Measurements from ENCODE around the gene CCDC73. TPM values are rescaled to one million over a fixed set of nuclear protein-coding genes. Genes with fewer than 3 reads are reported as not detected.

Gene CCDC73
- total and polyA plus RNA-seq, 10 of the 15 experiments (the other 5 are each of a cell fraction or from before 2014, with no cell fraction given): 0.05 to 0.57 (median 0.14) TPM

DNA sequence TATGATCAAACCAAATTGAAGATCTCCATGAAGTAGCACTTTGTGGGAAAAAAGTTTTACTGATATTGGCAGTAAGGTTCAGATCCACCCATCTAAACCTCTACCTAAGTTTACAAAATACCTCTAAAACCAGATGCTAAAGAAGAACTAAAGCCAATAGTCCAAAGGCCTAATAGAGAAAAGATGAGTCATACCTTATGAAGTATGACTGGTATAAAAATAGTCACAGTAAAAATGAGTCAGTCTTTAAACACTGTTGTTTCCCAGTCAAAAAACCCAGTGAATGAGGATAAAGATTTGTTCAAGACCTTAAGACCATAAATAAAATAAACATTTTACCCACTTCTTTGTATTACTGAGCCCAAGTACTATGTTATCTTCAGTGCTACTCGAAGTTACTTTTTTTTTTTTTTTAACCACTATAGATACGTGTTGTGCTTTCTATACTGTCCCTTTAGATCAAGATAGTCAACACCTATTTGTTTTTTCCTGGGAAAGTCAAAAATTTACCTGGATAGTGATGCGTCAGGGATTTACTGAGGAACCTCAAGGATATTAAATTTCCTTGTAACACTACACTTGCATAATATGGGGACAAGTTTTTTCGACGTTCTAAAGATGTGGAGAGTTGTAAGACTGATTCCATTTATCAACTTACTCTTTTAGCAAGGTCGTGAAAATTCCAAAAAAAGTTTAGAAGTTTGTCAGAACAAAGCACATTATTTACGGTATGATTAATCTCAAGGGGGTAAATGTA lies 87.3 kb downstream of the CCDC73 start (continued):
- TF ChIP-seq ZNF687 (IDR thresholded peaks at IDR 0.05) (no peak), TCF12 (IDR thresholded peaks at IDR 0.05; ENCODE audit: low read depth, low read length) (no peak), TCF7 (IDR thresholded peaks at IDR 0.05; ENCODE audit: borderline replicate concordance) (no peak), CHD2 (IDR thresholded peaks at IDR 0.05; ENCODE audit: borderline replicate concordance, low read depth, low read length) (no peak), BCL11A (IDR thresholded peaks at IDR 0.05; ENCODE audit: low read depth, low read length) (no peak), GABPA (IDR thresholded peaks at IDR 0.05; ENCODE audit: low read depth) (no peak), SRF (IDR thresholded peaks at IDR 0.05; ENCODE audit: low read depth in 2 of 2, low read length in 2 of 2) (no peak), EED (IDR thresholded peaks at IDR 0.05; ENCODE audit: low read depth) (no peak), SMC3 (IDR thresholded peaks at IDR 0.05; ENCODE audit: borderline replicate concordance, low read length) (no peak), ZNF274 (IDR thresholded peaks at IDR 0.05; ENCODE audit: insufficient read depth, insufficient read length) (no peak), STAT1 (conservative IDR thresholded peaks at IDR 0.05) (no peak), TARDBP (IDR thresholded peaks at IDR 0.05; ENCODE audit: borderline replicate concordance) (no peak), ZZZ3 (IDR thresholded peaks at IDR 0.05; ENCODE audit: control insufficient read depth, insufficient read length, low read depth) (no peak), MYC (IDR thresholded peaks at IDR 0.05; ENCODE audit: insufficient read depth, insufficient read length, insufficient replicate concordance, low read length, severe bottlenecking) (no peak)
- TF ChIP-seq, protein P1, sequence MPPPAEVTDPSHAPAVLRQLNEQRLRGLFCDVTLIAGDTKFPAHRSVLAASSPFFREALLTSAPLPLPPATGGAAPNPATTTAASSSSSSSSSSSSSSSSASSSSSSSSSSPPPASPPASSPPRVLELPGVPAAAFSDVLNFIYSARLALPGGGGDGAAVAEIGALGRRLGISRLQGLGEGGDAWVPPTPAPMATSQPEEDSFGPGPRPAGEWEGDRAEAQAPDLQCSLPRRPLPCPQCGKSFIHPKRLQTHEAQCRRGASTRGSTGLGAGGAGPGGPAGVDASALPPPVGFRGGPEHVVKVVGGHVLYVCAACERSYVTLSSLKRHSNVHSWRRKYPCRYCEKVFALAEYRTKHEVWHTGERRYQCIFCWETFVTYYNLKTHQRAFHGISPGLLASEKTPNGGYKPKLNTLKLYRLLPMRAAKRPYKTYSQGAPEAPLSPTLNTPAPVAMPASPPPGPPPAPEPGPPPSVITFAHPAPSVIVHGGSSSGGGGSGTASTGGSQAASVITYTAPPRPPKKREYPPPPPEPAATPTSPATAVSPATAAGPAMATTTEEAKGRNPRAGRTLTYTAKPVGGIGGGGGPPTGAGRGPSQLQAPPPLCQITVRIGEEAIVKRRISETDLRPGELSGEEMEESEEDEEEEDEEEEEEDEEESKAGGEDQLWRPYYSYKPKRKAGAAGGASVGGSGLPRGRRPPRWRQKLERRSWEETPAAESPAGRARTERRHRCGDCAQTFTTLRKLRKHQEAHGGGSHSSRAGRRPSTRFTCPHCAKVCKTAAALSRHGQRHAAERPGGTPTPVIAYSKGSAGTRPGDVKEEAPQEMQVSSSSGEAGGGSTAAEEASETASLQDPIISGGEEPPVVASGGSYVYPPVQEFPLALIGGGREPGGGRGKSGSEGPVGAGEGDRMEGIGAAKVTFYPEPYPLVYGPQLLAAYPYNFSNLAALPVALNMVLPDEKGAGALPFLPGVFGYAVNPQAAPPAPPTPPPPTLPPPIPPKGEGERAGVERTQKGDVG (CRISPR knock-in tag; IDR thresholded peaks at IDR 0.05): no peak
- TF ChIP-seq, protein P2, sequence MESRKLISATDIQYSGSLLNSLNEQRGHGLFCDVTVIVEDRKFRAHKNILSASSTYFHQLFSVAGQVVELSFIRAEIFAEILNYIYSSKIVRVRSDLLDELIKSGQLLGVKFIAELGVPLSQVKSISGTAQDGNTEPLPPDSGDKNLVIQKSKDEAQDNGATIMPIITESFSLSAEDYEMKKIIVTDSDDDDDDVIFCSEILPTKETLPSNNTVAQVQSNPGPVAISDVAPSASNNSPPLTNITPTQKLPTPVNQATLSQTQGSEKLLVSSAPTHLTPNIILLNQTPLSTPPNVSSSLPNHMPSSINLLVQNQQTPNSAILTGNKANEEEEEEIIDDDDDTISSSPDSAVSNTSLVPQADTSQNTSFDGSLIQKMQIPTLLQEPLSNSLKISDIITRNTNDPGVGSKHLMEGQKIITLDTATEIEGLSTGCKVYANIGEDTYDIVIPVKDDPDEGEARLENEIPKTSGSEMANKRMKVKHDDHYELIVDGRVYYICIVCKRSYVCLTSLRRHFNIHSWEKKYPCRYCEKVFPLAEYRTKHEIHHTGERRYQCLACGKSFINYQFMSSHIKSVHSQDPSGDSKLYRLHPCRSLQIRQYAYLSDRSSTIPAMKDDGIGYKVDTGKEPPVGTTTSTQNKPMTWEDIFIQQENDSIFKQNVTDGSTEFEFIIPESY (IDR thresholded peaks at IDR 0.05): no peak
- TF ChIP-seq, protein P3, sequence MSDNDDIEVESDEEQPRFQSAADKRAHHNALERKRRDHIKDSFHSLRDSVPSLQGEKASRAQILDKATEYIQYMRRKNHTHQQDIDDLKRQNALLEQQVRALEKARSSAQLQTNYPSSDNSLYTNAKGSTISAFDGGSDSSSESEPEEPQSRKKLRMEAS (IDR thresholded peaks at IDR 0.05; ENCODE audit: low read depth, low read length): no peak
- TF ChIP-seq, protein P4, sequence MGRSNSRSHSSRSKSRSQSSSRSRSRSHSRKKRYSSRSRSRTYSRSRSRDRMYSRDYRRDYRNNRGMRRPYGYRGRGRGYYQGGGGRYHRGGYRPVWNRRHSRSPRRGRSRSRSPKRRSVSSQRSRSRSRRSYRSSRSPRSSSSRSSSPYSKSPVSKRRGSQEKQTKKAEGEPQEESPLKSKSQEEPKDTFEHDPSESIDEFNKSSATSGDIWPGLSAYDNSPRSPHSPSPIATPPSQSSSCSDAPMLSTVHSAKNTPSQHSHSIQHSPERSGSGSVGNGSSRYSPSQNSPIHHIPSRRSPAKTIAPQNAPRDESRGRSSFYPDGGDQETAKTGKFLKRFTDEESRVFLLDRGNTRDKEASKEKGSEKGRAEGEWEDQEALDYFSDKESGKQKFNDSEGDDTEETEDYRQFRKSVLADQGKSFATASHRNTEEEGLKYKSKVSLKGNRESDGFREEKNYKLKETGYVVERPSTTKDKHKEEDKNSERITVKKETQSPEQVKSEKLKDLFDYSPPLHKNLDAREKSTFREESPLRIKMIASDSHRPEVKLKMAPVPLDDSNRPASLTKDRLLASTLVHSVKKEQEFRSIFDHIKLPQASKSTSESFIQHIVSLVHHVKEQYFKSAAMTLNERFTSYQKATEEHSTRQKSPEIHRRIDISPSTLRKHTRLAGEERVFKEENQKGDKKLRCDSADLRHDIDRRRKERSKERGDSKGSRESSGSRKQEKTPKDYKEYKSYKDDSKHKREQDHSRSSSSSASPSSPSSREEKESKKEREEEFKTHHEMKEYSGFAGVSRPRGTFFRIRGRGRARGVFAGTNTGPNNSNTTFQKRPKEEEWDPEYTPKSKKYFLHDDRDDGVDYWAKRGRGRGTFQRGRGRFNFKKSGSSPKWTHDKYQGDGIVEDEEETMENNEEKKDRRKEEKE (IDR thresholded peaks at IDR 0.05): no peak

Data from GM12878 (cell line).